ENCODE results near the gene SLC35D2.

Gene SLC35D2

GRCh38 chr9:96382839-96383164 lies 709 bp downstream of the SLC35D2 start:
- TF ChIP-seq POLR2AphosphoS5 (IDR thresholded peaks at IDR 0.05; ENCODE audit: low read depth, low read length) (no peak), REST (IDR thresholded peaks at IDR 0.05; ENCODE audit: insufficient read depth in 1 of 2, low read depth in 2 of 2, low read length in 2 of 2) (no peak), SIN3A (IDR thresholded peaks at IDR 0.05; ENCODE audit: borderline replicate concordance, insufficient read depth, low read length) (no peak), TAF1 (IDR thresholded peaks at IDR 0.05; ENCODE audit: borderline replicate concordance, insufficient read depth, low read length) (no peak), FOXP2 (optimal IDR thresholded peaks at IDR 0.05; ENCODE audit: borderline replicate concordance, extremely low read depth, extremely low read length, insufficient read depth) (no peak)

- TF ChIP-seq SIN3A (IDR thresholded peaks at IDR 0.05; ENCODE audit: borderline replicate concordance, insufficient read depth, low read length) (no peak), REST (IDR thresholded peaks at IDR 0.05; ENCODE audit: insufficient read depth in 1 of 2, low read depth in 2 of 2, low read length in 2 of 2) (no peak), TAF1 (IDR thresholded peaks at IDR 0.05; ENCODE audit: borderline replicate concordance, insufficient read depth, low read length) (no peak), POLR2AphosphoS5 (IDR thresholded peaks at IDR 0.05; ENCODE audit: low read depth, low read length) (no peak), FOXP2 (optimal IDR thresholded peaks at IDR 0.05; ENCODE audit: borderline replicate concordance, extremely low read depth, extremely low read length, insufficient read depth) (no peak)
Observed at GRCh38 chr9:96382175-96382574, 1.3 kb downstream of the SLC35D2 start.

- TF ChIP-seq POLR2AphosphoS5 (IDR thresholded peaks at IDR 0.05; ENCODE audit: low read depth, low read length) (no peak), SIN3A (IDR thresholded peaks at IDR 0.05; ENCODE audit: borderline replicate concordance, insufficient read depth, low read length) (no peak), FOXP2 (optimal IDR thresholded peaks at IDR 0.05; ENCODE audit: borderline replicate concordance, extremely low read depth, extremely low read length, insufficient read depth) (no peak), TAF1 (IDR thresholded peaks at IDR 0.05; ENCODE audit: borderline replicate concordance, insufficient read depth, low read length) (no peak), REST (IDR thresholded peaks at IDR 0.05; ENCODE audit: insufficient read depth in 1 of 2, low read depth in 2 of 2, low read length in 2 of 2) (no peak)
Observed at GRCh38 chr9:96381696-96382095, 1.8 kb downstream of the SLC35D2 start.

GRCh38 chr9:96381125-96381524 lies 2.4 kb downstream of the SLC35D2 start:
- no peak for TF ChIP-seq POLR2AphosphoS5 (IDR thresholded peaks at IDR 0.05; ENCODE audit: low read depth, low read length)

GRCh38 chr9:96379461-96379860 lies 4.0 kb downstream of the SLC35D2 start:
- no peak for TF ChIP-seq TAF1 (IDR thresholded peaks at IDR 0.05; ENCODE audit: borderline replicate concordance, insufficient read depth, low read length)

GRCh38 chr9:96378187-96378586 lies 5.3 kb downstream of the SLC35D2 start:
- no peak for TF ChIP-seq FOXP2 (optimal IDR thresholded peaks at IDR 0.05; ENCODE audit: borderline replicate concordance, extremely low read depth, extremely low read length, insufficient read depth)
- no peak for TF ChIP-seq POLR2AphosphoS5 (IDR thresholded peaks at IDR 0.05; ENCODE audit: low read depth, low read length)
- no peak for TF ChIP-seq REST (IDR thresholded peaks at IDR 0.05; ENCODE audit: insufficient read depth in 1 of 2, low read depth in 2 of 2, low read length in 2 of 2)
- TF ChIP-seq TAF1 (IDR thresholded peaks at IDR 0.05; ENCODE audit: borderline replicate concordance, insufficient read depth, low read length), result no peak
- no peak for TF ChIP-seq SIN3A (IDR thresholded peaks at IDR 0.05; ENCODE audit: borderline replicate concordance, insufficient read depth, low read length)

Data from PFSK-1 (cell line).